Left lobe of liver (tissue), 2 donors: Measurements from ENCODE around the gene CUL9. TPM values are rescaled to one million over a fixed set of nuclear protein-coding genes. Genes with fewer than 3 reads are reported as not detected.

Source experiments
- ATAC-seq: fragments of 200-7000 bp; cut with Tn5 transposase; one replicate; pipeline ENCODE4 v1.9.1; 2020; ENCODE audit warnings: mild to moderate bottlenecking, moderate library complexity
- DNase-seq: peaks from one replicate; pipeline ENCODE4 v3.0.0-alpha.2; 2020; ENCODE audit warnings: low spot score
- total RNA-seq: library from RNA; stranded (reverse); gene quantifications from one replicate; pipeline ENCODE4 v1.2.1, GENCODE V29; 2021
- donor health status: DM: no; HTN: no; CAD: no; lungs with moderate emphysema.
- donor health status: DM: no; HTN: yes; CAD: no.

The CUL9 gene
- total RNA-seq, 1 donor from 2014 or later: 18.1 TPM

- DNase-seq: peak; percentile 94
- peak; percentile 56 for ATAC-seq
Measured at GRCh38 chr6:43269273-43270007, 87.4 kb downstream of the CUL9 start.

DNA sequence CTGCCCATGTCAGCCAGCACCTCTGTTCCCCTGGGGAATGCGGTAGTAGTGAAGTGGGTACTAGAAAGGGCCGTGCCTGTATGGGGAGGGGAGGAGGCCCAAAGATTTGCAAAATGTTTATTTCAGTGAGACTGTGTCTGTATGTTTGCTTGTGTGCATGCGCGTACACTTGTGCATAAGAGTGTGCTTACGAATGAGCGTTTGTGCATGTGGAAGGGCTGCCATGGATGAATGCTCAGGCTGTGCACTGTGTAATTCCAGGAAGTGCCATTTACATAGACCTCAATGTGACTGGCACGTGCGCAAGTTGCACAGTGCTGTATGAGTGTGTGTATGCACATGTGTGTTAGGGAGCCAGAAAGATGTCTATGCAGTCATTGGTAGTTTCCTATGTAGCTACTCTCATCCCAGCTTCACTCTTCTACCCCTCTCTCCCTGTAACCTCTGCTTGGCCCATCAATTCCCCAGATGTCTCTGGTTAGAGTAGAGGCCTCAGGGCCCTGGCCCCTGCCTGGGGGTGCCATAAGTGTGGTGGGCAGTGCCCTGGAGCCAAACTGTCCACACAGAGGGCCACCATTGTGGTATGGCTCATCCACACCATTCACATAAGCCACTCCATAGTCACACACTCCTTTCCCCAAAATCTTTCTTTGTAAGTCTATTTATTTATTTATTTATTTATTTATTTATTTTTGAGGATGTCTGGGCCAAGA, 89.3 kb downstream of the CUL9 start:
- no peak for ATAC-seq

DNA sequence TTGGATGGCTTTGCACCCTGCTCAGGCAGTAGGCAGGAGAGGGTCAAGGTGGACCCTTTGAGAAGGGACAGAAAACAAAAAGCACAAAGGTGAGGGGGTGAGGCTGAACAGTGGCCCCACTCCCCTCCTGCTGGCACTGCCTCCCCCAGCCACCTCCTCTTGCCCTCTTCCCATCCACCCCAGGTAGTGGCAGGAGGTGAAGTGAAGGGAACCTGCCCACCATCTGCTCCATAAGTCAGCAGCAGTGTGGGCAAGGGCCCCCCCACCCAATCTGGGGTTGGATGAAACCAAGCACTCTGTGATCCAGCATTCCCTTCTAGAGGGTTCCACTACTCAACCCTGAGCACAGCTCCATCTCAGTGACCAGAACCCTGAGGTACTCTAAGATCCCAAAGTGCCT, 89.9 kb downstream of the CUL9 start:
- DNase-seq: no peak

More for the DNA sequence above, 89.3 kb downstream of the CUL9 start:
- no peak for DNase-seq

DNA sequence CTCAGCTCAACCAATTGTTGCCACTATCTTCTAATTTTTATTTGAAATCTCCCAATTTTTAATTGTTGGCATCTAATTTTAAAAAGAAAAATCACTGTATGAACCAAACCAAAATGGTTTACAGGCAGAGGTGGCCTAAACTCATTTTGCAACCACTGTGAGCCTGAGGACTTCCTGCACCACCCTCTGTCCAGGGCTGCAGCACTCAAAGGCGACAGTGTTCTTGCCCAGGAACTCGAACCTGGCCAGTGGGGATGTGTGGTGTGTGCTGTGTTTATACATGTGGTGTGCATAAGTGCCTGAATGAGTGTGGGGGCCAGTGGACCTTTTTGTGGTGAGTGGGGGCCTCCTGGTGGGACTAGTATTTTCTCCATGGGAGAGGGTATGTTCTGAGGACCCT, 91.7 kb downstream of the CUL9 start:
- ATAC-seq (no peak), DNase-seq (no peak)

More for the DNA sequence above, 89.9 kb downstream of the CUL9 start:
- ATAC-seq: no peak

Other genes starting within 250 kb of the CUL9 start
- 467 TPM for gene GNMT, start 221.4 kb upstream of the CUL9 start, total RNA-seq
- gene PEX6, start 203.0 kb upstream of the CUL9 start, total RNA-seq: 25.4 TPM
- 14.8 TPM for gene PPP2R5D, start 197.6 kb upstream of the CUL9 start, total RNA-seq
- 20.2 TPM for gene MEA1, start 168.2 kb upstream of the CUL9 start, total RNA-seq
- gene KLHDC3, start 167.9 kb upstream of the CUL9 start, total RNA-seq: 42.5 TPM
- gene RRP36, start 160.6 kb upstream of the CUL9 start, total RNA-seq: 21.7 TPM
- gene CUL7, start 128.3 kb upstream of the CUL9 start, total RNA-seq: 8.5 TPM
- 71.8 TPM for gene MRPL2, start 122.8 kb upstream of the CUL9 start, total RNA-seq
- 141 TPM for gene KLC4, start 122.6 kb upstream of the CUL9 start, total RNA-seq
- 1.3 TPM for gene PTK7, start 105.9 kb upstream of the CUL9 start, total RNA-seq
- 6.7 TPM for gene SRF, start 10.9 kb upstream of the CUL9 start, total RNA-seq
- gene DNPH1, start 47.3 kb downstream of the CUL9 start, total RNA-seq: 80.4 TPM
- gene TTBK1, start 61.3 kb downstream of the CUL9 start, total RNA-seq: 2.0 TPM
- gene SLC22A7, start 116.1 kb downstream of the CUL9 start, total RNA-seq: 269 TPM
- 8.4 TPM for gene CRIP3, start 126.6 kb downstream of the CUL9 start, total RNA-seq
- gene ZNF318, start 187.5 kb downstream of the CUL9 start, total RNA-seq: 9.4 TPM
- gene ABCC10, start 245.3 kb downstream of the CUL9 start, total RNA-seq: 11.9 TPM